Non-pigmented ciliary epithelial cell (primary cell): ENCODE data around the gene MAN2B2.

ENCODE experiments used
- DNase-seq: peaks from one replicate; pipeline ENCODE4 v3.0.0-alpha.2; 2010; ENCODE audit warnings: low read depth

Gene MAN2B2

GRCh38 chr4:6568148-6568547 is 6.8 kb upstream of the MAN2B2 start:
- DNase-seq = no peak

GRCh38 chr4:6568689-6569332 is 6.2 kb upstream of the MAN2B2 start:
- peak; percentile 56 for DNase-seq

GRCh38 chr4:6571608-6572007 is 3.4 kb upstream of the MAN2B2 start:
- DNase-seq = no peak

- no peak for DNase-seq
Observed at GRCh38 chr4:6573551-6573950, 1.4 kb upstream of the MAN2B2 start.

GRCh38 chr4:6573986-6574746 is 823 bp upstream of the MAN2B2 start:
- DNase-seq = no peak

GRCh38 chr4:6575503-6576240 is 683 bp downstream of the MAN2B2 start:
- no peak for DNase-seq

- DNase-seq = no peak
Observed at GRCh38 chr4:6576512-6576911, 1.5 kb downstream of the MAN2B2 start.

GRCh38 chr4:6576932-6577331 is 1.9 kb downstream of the MAN2B2 start:
- DNase-seq = no peak

GRCh38 chr4:6577409-6577808 is 2.4 kb downstream of the MAN2B2 start:
- no peak for DNase-seq

GRCh38 chr4:6578221-6578620 is 3.2 kb downstream of the MAN2B2 start:
- no peak for DNase-seq

- no peak for DNase-seq
Observed at GRCh38 chr4:6580353-6580752, 5.4 kb downstream of the MAN2B2 start.

- DNase-seq = no peak
Observed at GRCh38 chr4:6581566-6582121, 6.7 kb downstream of the MAN2B2 start.

- DNase-seq = no peak
Observed at GRCh38 chr4:6582889-6583490, 8.0 kb downstream of the MAN2B2 start.

GRCh38 chr4:6584865-6585264 is 9.9 kb downstream of the MAN2B2 start:
- no peak for DNase-seq

GRCh38 chr4:6586715-6587325 is 11.8 kb downstream of the MAN2B2 start:
- DNase-seq = no peak

GRCh38 chr4:6589444-6589843 is 14.5 kb downstream of the MAN2B2 start:
- no peak for DNase-seq

GRCh38 chr4:6591313-6591712 is 16.3 kb downstream of the MAN2B2 start:
- DNase-seq = no peak

- DNase-seq = no peak
Observed at GRCh38 chr4:6591781-6592180, 16.8 kb downstream of the MAN2B2 start.

- no peak for DNase-seq
Observed at GRCh38 chr4:6592804-6593563, 18.0 kb downstream of the MAN2B2 start.

GRCh38 chr4:6594341-6594740 is 19.4 kb downstream of the MAN2B2 start:
- DNase-seq = no peak

GRCh38 chr4:6594826-6595355 is 19.9 kb downstream of the MAN2B2 start:
- no peak for DNase-seq
